Stomach smooth muscle (tissue), 2 donors: ENCODE data around the gene MUCL3.
"Not testable (repeated sequence)": the region's sequence is repeated elsewhere in the genome, so short reads cannot be mapped to it uniquely, and the experiment has no call there.

Experiments used
- H3K27ac ChIP-seq: one replicate; pipeline ENCODE4 v1.7.0; 2013; ENCODE audit warnings: mild to moderate bottlenecking, low read length, inconsistent platforms
- H3K27me3 ChIP-seq, 2 donors: one replicate each; pipeline ENCODE4 v1.7.0; 2013; ENCODE audit warnings: low read length in 2 of 2; ENCODE audit not compliant: insufficient read depth in 2 of 2, control insufficient read depth in 1 of 2
- H3K36me3 ChIP-seq, 2 donors: one replicate each; pipeline ENCODE4 v1.7.0; 2013; ENCODE audit warnings: low read length in 2 of 2; ENCODE audit not compliant: control insufficient read depth in 2 of 2, insufficient read depth in 2 of 2
- H3K4me1 ChIP-seq: one replicate; pipeline ENCODE4 v1.7.0; 2013; ENCODE audit warnings: low read length; ENCODE audit not compliant: control insufficient read depth, insufficient read depth
- H3K4me3 ChIP-seq, 2 donors: one replicate each; pipeline ENCODE4 v1.7.0; 2013; ENCODE audit warnings: low read length in 2 of 2
- H3K9ac ChIP-seq, 2 donors: one replicate each; pipeline ENCODE4 v1.7.0; 2013; ENCODE audit warnings: low read length in 2 of 2, mild to moderate bottlenecking in 1 of 2
- H3K9me3 ChIP-seq, 2 donors: one replicate each; pipeline ENCODE4 v1.7.0; 2013; ENCODE audit warnings: low read length in 2 of 2; ENCODE audit not compliant: control insufficient read depth in 2 of 2
- donor health status: healthy.
- donor health status: Pancreatic carcinoma.

The MUCL3 gene

DNA sequence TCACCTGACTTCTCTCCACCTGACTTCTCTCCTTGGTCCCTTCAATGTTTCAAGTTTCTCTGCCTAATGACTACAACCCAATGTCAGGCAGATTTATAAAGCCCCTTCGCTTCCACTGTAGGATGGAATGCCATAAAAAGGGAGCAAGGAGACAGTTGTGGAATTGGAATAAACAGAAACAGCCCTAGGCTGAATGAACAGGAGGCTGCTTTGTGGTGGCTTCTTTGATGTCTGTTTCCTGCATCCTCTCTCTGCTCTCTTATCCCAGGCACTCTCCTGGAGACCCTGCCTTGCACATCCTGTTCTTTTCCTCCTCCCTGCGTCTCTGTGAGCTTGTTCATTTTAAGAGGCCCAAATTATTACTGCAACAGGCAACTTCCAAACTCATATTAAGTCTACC lies 16.9 kb downstream of the MUCL3 start:
- Histone ChIP-seq H3K9me3 (no peaks in the 10 kb centered on the region), H3K36me3 (no peaks in the 10 kb centered on the region), H3K4me3 (no peak overlapping the region), H3K27me3 (peaks cover 24% of the 10 kb centered on the region in 2 donors), H3K27ac (no peak overlapping the region), H3K4me1 (peaks cover 4% of the 10 kb centered on the region), H3K9ac (no peak overlapping the region)

DNA sequence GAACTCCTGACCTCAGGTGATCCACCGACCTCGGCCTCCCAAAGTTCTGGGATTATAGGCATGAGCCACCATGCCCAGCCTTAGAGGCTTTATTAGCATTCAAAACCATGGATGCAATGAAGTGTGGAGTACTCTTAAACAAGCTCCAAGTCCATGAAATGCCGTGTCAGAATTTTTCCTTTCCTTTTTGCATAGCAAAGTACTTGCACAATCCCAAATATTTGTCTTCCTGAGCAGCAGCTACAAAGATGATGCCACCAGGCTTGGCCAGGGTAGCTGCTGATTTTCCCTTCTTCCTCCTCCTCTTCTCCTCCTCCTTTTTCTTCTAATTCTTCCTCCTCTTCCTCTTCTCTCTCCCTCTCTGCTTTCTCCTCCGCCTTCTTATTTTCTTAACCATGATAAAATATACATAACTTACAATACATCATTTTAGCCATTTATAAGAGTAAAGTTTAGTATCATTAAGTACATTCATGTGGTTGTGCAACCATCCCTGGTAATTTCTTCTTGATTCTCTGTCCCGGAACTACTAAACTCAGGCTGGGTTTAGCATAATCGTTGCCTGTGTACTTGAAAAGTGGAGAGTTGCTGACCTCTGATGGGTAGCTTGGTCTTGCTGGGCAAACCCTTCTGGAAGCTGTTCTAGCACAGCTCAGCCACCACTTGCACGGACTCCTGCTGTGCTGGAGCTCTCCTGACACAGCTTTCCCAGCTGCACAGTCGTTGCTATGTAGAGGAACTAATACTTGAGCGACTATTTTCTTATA lies 20.3 kb downstream of the MUCL3 start:
- H3K4me1 ChIP-seq: no peaks in the 10 kb centered on the region
- no peak overlapping the region for H3K4me3 ChIP-seq
- no peak overlapping the region for H3K9ac ChIP-seq
- H3K27me3 ChIP-seq: peaks cover 5 to 18% of the 10 kb centered on the region in 2 donors
- no peak overlapping the region for H3K27ac ChIP-seq
- H3K9me3 ChIP-seq: no peaks in the 10 kb centered on the region
- H3K36me3 ChIP-seq: no peaks in the 10 kb centered on the region

DNA sequence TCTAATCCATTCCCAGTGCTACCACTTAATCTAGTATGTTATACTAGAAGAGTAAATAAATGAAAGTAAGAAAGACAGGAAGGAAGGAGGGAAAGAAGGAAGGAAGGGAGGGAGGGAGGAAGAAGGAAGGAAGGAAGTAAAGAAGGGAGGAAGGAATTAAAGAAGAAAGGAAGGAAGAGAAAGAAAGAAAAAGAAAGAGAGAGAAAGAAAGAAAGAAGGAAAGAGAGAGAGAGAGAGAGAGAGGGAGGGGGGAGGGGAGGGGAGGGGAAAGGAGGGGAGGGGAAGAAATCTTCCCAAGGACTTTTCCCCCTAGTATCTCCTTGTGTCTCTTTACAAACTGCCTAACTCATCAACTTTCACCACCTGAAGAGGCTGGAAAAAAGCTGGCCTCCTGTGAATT lies 21.9 kb downstream of the MUCL3 start:
- Histone ChIP-seq H3K27me3 (peaks cover 0 to 11% of the 10 kb centered on the region in 2 donors), H3K9me3 (no peaks in the 10 kb centered on the region), H3K9ac (no peak overlapping the region), H3K4me3 (no peak overlapping the region), H3K4me1 (no peaks in the 10 kb centered on the region), H3K27ac (no peak overlapping the region), H3K36me3 (no peaks in the 10 kb centered on the region)

DNA sequence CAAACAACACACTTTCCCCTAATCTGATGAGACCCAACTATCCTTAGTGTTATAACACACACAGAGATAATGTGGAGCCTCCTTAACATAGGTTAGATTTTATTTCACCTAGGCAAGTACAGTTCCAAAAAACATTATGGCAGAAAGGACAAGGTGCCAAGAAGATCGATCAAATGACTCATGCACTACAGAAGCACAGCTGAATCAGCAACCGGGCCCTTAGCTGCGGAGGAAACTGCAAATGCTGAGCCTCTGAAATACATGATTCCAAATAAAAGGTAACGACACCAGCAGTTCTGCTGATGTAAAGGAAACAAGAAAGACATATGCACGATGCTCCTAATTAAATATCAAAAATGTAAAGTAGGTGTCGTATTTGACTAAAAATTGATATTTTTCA lies 22.9 kb downstream of the MUCL3 start:
- H3K4me1 ChIP-seq: no peaks in the 10 kb centered on the region
- no peak overlapping the region for H3K9ac ChIP-seq
- H3K27ac ChIP-seq: no peak overlapping the region
- H3K27me3 ChIP-seq: peaks cover 0 to 8% of the 10 kb centered on the region in 2 donors
- no peak overlapping the region for H3K4me3 ChIP-seq
- H3K9me3 ChIP-seq: no peaks in the 10 kb centered on the region
- H3K36me3 ChIP-seq: no peaks in the 10 kb centered on the region

DNA sequence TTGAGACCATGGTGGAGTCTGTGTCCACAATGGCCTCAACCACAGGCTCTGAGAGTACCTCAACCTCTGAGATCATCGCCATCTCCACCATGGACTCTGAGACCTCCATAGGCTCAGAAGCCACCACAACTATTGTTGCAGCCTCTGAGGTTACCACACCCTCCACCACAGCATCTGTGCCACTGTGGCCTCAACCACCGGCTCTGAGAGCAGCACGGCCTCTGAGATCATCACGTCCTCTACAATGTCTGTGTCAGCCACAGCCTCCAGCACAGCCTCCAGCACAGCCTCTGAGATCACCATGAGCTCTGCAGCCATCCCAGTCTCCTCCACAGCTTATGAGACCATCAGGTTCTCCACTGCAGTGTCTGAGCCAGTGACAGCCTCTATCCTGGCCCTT lies 23.3 kb downstream of the MUCL3 start:
- H3K9me3 ChIP-seq: no peaks in the 10 kb centered on the region
- H3K4me3 ChIP-seq: no peak overlapping the region
- H3K36me3 ChIP-seq: no peaks in the 10 kb centered on the region
- H3K4me1 ChIP-seq: no peaks in the 10 kb centered on the region
- H3K27ac ChIP-seq: no peak overlapping the region
- H3K27me3 ChIP-seq: peaks cover 0 to 8% of the 10 kb centered on the region in 2 donors
- H3K9ac ChIP-seq: no peak overlapping the region

DNA sequence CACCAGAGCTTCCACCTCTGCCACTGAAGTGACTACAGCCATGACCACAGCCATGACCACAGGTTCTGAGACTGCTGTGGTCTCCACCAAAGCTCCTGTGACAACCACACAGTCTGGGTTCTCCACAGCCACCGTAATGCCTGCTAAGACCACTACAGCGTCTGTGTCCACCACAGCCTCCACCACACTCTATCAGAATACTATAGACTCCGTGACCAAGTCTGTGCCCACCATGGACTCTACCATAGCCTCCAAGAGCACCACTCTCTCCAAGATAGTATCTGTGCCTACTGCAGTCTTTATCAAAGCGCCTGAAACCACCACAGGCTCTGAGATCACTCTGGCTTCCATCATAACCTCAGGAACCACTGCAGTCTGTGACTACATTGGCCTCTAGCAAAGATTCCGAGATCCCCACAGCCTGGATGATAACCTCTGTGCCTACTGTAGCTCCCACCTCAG lies 24.4 kb downstream of the MUCL3 start:
- H3K9me3 ChIP-seq: no peaks in the 10 kb centered on the region
- no peak overlapping the region for H3K27ac ChIP-seq
- H3K4me1 ChIP-seq: no peaks in the 10 kb centered on the region
- H3K4me3 ChIP-seq: no peak overlapping the region
- no peaks in the 10 kb centered on the region for H3K36me3 ChIP-seq
- H3K27me3 ChIP-seq: peaks cover 0 to 8% of the 10 kb centered on the region in 2 donors
- H3K9ac ChIP-seq: no peak overlapping the region

DNA sequence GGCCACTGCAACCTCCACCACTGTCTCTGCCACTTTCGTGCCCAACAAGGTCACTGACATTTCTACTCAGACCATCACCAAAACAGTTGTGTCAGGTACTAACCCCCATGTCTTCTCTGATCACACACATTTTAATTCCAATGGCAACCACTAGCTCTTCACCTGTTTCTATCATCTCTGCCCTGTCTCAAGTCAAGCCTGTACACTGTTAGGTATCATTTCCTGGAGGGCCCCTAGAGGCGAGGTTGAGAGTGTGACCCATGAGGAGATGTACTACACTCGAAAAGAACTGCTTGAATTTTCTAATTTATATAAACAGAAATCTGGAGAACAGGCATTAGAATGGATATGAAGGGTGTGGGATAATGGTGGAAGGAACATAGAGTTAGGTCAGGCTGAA lies 25.4 kb downstream of the MUCL3 start:
- H3K27ac ChIP-seq: no peak overlapping the region
- H3K9ac ChIP-seq: no peak overlapping the region
- no peaks in the 10 kb centered on the region for H3K36me3 ChIP-seq
- no peaks in the 10 kb centered on the region for H3K4me1 ChIP-seq
- peaks cover 0 to 8% of the 10 kb centered on the region in 2 donors for H3K27me3 ChIP-seq
- H3K9me3 ChIP-seq: no peaks in the 10 kb centered on the region
- no peak overlapping the region for H3K4me3 ChIP-seq

DNA sequence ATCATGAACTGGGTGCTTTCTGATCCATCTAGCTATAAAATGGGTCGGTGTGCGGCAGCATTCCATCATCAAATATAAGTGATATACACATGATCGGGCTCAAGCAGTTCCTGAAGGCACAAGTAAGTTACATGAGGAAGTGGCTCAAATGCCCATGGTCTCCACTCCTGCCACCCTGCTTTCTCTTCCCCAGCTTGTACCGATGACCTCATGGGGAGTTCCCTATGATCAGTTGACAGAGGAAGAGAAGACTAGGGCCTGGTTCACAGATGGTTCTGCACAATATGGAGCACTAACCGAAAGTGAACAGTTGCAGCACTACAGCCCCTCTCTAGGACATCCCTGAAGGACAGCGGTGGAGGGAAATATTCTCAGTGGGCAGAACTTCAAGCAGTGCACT lies 28.4 kb downstream of the MUCL3 start:
- peaks cover 2 to 11% of the 10 kb centered on the region in 2 donors for H3K27me3 ChIP-seq
- not testable (repeated sequence) for H3K9me3 ChIP-seq, H3K9ac ChIP-seq, H3K4me1 ChIP-seq, H3K27ac ChIP-seq, H3K36me3 ChIP-seq, H3K4me3 ChIP-seq

DNA sequence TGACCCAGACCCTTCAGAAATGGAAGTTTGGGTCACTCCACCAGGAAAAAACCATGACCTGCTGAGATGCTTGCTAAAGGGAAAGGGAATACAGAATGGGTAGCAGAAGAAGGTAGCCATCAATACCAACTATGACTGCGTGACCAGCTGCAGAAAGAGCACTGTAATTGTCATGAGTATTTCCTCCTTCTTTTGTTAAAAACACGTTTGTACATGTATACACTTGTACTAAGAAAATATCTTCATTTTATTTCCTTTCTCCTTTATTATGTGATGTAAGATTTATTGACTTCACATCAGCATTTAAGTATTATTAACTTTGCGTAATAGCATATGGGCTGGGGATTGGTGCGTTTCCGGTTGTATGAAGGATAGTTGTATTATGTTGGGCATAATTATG lies 30.2 kb downstream of the MUCL3 start:
- Histone ChIP-seq H3K36me3 (no peaks in the 10 kb centered on the region), H3K27me3 (peaks cover 2 to 5% of the 10 kb centered on the region in 2 donors), H3K9me3 (no peaks in the 10 kb centered on the region), H3K27ac (no peak overlapping the region), H3K9ac (no peak overlapping the region), H3K4me3 (no peak overlapping the region), H3K4me1 (no peaks in the 10 kb centered on the region)

DNA sequence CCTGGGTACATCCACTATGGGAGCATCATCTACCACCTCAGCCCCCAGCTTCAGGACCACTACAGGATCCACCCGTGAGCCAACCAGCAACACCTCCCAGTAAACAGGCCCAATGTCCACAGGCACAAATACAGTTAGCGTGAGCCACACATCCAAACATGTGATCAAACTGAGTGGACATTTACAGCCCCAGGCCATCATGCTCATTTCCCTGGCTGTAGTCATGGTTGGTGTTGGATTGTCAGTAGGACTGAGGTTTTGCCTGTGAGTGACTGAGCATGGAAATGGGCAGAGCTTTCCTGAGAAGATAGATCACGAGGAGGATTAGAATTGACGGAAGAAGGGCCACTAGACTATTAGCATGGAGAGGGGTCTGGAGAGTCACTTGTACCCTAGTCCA lies 32.0 kb downstream of the MUCL3 start:
- Histone ChIP-seq H3K27me3 (peaks cover 2 to 5% of the 10 kb centered on the region in 2 donors), H3K36me3 (no peaks in the 10 kb centered on the region), H3K9me3 (no peaks in the 10 kb centered on the region), H3K4me1 (no peaks in the 10 kb centered on the region), H3K9ac (no peak overlapping the region), H3K4me3 (no peak overlapping the region), H3K27ac (no peak overlapping the region)

DNA sequence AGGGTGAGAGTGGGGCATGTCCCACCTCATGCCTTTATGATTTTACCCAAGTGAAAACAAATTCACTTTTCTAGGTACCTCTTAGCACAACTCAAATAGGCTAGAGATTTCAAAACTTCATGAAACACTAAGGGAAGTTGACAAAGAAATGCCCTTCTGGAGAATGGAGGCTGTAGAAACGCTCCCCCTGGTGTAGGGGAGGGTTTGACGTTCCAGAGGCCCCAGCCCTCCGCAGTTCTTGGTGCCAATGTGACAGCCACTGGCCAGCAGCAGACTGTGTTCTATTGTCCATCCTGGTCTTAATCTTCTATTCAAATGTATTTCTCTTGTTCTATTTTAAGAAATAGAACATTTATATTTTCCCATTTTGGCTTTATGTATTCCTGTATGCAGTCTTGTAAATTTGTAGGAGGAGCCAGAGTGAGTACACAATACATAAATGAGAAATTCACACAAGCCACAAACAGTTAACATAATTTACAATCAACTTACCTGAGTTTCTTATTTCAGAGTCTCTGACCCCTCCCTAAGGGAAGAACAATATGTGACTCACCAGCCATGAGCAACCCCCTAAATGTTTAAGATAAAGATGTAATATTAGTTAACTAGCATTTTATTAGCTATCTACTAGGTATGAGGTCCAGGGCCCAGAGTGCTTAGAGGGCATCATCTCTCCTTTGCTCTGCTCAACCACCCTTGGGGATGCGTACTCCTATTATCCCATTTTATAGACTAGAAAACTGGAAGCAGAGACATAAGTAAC lies 33.9 kb downstream of the MUCL3 start:
- no peaks in the 10 kb centered on the region for H3K36me3 ChIP-seq
- no peak overlapping the region for H3K4me3 ChIP-seq
- no peak overlapping the region for H3K27ac ChIP-seq
- no peaks in the 10 kb centered on the region for H3K4me1 ChIP-seq
- H3K9me3 ChIP-seq: no peaks in the 10 kb centered on the region
- no peak overlapping the region for H3K9ac ChIP-seq
- peaks cover 2 to 5% of the 10 kb centered on the region in 2 donors for H3K27me3 ChIP-seq
